Activated CD8-positive, alpha-beta memory T cell treated with anti-CD3 and anti-CD28 coated beads, Interleukin-2, amount 50 U/mL, for 4 hours (primary cell): ENCODE data around the gene RMDN3.

ENCODE experiments used
- DNase-seq: peaks from one replicate; pipeline ENCODE4 v3.0.0-alpha.2; 2020

Gene RMDN3

DNA sequence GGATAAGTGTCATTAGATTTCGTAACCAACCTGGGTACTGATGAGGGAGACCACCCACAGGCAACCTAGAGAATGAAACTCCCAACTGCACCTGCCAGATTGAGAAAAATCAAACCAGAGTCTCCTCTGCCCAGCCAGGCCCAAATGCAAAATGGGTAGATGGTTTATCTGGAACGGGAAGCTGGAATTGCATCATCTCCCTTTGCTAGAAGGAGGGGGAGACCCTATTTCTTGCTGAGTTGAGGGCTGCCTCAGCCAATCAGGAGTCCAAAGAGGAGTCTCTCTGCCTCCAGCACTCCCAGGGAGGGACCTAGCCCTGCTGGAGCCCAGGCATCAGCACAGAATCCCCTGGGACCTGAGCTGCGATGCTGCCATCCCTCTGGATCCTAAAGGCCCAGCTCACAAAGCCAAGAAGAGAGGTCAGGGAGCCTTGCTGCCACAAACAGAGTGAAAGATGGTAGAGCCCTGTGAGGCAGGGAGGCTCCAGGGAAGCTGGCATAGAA is 8.1 kb downstream of the RMDN3 start:
- no peak for DNase-seq

DNA sequence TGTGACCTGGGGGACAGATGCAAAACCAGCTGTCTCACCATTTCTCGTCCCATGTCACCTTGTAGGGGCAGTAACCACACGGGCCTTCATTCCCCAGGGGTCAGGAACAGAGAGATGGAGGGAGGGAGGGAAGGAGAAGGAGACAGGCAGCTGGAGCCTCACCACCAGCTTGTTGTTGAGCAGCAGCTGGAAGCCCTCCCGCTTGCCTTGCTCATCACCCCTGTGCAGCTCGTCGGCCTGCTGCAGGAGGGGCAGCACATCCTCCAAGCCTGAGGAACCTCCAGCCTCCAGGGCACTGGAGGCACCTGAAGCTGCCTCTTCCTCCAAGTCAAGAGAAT is 10.3 kb downstream of the RMDN3 start:
- DNase-seq: no peak

- peak; percentile 62 for DNase-seq
Observed at GRCh38 chr15:40743921-40744814, 10.9 kb downstream of the RMDN3 start.

DNA sequence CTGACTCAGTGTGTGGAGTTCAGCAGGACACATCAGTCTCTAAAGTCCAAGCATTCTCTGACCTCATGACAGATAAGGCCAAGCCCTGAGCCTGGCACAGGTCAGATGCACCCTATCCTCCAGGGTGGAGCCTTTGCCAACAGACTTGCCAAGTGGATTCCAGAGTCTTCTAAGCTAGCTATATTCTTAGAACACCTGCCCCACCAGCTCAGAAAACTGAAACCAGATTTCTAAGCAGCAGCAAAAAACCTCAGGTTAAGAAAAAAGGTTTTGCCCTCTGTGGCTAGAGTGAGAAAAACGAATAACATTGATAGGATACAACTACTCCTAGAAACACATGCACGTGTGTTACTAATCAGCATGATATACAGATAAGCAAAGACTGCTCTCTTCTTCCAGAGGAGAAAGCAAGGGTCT is 11.6 kb downstream of the RMDN3 start:
- DNase-seq: no peak

DNA sequence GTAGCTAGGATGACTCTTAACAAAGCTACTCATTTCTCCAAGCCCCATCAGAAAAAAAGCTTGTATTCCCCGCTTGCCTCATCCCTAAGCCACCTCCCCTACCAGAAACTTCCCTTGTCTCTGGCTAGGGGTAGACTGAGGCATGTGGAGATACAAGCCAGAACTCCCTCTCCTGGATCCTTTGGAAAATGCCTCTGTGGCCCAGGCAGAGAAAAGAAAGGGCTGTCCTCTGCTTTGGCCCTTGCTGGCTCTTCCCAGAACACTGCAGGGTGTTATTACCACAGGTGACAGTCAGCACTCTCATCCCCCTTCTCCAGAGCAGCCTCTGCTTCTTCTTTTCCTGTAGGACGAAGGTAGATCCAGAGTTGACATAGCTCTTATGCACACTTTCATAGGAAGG is 15.2 kb downstream of the RMDN3 start:
- no peak for DNase-seq

- no peak for DNase-seq
Observed at GRCh38 chr15:40739047-40739446, 16.0 kb downstream of the RMDN3 start.

GRCh38 chr15:40737048-40737447 is 18.0 kb downstream of the RMDN3 start:
- DNase-seq: no peak

DNA sequence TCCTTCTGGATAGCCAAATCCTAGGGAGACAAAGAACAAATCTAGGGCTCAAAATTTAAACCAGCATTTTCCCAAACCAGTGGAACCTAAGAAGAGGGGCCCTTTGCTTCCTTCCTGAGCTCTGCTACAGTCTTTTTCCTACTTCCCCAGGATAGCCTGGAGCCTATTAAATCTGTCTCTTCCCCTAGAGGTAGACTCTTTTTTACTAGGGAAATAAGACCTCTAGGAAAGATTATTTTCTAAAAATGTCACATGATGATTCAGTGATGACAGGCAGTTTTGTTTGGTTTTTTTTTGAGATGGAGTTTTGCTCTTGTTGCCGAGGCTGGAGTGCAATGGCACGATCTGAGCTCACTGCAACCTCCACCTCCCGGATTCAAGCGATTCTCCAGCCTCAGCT is 18.5 kb downstream of the RMDN3 start:
- DNase-seq: no peak

- no peak for DNase-seq
Observed at GRCh38 chr15:40731034-40731433, 24.0 kb downstream of the RMDN3 start.

GRCh38 chr15:40723919-40724318 is 31.1 kb downstream of the RMDN3 start:
- DNase-seq: no peak

DNA sequence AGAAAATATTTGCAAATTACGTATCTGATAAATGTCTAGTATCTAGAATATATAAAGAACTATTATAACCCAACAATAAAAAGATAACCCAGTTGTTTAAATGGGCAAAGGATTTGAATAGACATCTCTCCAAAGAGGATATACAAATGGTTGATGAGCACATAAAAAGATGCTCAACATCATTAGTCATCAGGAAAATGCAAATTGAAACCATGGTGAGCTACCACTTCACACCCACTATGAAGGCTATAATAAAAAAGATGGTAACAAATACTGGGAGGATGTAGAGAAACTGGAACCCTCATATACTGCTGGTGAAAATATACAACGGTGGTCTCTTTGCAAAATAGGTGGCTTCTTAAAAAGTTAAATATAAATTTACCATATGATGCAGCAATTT is 32.1 kb downstream of the RMDN3 start:
- DNase-seq: no peak

DNA sequence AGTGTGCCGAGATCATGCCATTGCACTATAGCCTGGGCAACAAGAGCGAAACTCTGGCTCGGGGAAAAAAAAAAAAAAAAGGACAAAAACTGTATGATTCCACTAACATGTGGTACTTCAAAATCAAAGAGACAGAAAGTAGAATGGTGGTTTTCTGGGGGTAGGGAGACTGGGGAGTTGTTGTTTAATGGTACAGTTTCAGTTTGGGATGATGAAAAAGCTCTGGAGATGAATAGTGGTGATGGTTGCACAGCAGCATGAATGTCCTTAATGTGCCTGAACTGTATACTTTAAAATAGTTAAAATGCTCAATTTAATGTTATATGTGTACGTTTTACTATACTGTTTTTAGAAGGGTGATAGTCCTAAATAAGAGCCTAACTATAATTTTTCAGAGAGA is 32.7 kb downstream of the RMDN3 start:
- DNase-seq: no peak

GRCh38 chr15:40721701-40722100 is 33.4 kb downstream of the RMDN3 start:
- no peak for DNase-seq

DNA sequence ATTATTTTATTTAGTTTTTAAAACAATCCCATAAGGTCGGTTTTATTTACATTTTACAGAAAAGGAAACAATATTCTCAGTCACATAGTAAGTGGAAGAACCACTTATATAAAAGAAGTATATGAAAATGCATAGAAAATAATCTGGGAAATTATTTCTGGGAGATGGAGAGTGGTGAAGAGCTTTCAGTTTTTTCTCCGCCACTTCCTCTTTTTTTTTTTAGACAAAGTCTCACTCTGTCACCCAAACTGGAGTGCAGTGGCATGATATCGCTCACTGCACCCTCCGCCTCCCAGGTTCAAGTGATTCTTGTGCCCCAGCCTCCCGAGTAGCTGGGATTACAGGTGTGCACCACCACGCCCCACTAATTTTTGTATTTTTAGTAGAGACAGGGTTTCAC is 38.9 kb downstream of the RMDN3 start:
- DNase-seq: no peak

DNA sequence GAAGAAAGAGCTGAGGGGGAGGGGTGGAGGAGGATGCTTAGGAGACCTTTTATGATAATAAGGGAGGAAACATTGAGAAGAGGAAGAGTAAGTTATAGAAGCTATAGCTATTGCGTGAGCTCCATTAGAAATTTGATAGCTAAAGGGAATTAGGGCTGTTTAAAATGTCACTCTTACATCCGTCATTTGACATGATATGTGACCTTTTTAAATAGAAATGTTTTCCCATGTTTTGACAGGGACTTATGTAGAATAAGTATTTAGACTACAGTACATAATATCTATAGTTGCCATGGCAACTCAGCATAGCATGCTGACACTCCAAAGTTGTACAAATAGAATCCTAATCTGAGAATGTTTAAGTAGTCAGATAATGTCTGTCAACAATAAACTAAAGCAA is 40.9 kb downstream of the RMDN3 start:
- DNase-seq: no peak

GRCh38 chr15:40706121-40706520 is 48.9 kb downstream of the RMDN3 start:
- no peak for DNase-seq

DNA sequence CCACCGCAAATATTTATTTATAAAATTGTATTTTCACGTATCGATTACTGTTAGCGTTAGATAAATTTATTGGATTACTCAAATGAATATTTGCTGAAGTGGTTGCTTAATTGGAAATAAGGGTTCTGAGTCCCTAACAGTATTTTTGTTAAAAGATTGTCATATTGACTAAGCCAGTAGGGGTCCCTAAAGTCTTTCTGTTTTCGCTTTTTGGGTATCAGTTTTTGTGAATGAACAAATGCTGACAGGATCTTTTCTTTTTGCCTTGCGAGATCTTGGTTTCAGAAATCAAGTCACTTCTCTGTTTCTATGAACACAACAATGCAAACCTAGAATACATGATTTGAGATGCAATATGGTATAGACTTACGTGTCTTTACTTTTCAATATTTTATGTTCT is 53.0 kb downstream of the RMDN3 start:
- no peak for DNase-seq

DNA sequence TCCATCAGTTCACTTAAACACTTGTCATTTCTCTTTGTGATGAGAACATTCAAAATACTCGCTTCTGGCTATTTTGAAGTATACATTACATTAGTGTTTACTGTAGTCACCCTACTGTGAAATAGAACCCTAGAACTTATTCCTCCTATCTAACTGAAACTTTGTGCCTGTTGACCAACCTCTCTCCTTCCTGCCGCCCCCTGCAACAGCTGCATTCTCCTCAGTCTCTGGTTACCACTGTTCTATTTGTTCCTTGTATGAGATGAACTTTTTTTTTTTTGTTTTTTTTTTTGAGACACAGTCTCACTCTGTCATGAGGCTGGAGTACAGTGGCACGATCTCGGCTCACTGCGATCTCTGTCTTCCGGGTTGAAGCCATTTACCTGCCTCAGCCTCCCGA is 57.1 kb downstream of the RMDN3 start:
- DNase-seq: no peak

- DNase-seq: no peak
Observed at GRCh38 chr15:40696228-40696627, 58.8 kb downstream of the RMDN3 start.

- no peak for DNase-seq
Observed at GRCh38 chr15:40695469-40695890, 59.6 kb downstream of the RMDN3 start.

- DNase-seq: peak; percentile 91
Observed at GRCh38 chr15:40694688-40695468, 60.2 kb downstream of the RMDN3 start, which contains the start of gene RAD51. TSS of gene RAD51 (plus strand) at chr15:40695174. CDS start at chr15:40698759, 3,585 bp downstream.

GRCh38 chr15:40693904-40694687 is 61.0 kb downstream of the RMDN3 start:
- DNase-seq: no peak

GRCh38 chr15:40691737-40692136 is 63.3 kb downstream of the RMDN3 start:
- no peak for DNase-seq
